GM18951 (cell line): ENCODE results near the gene PANK3.
"Not testable (repeated sequence)": the region's sequence is repeated elsewhere in the genome, so short reads cannot be mapped to it uniquely, and the experiment has no call there.

Experiments
- POLR2A ChIP-seq: IDR thresholded peaks from 4 replicates; pipeline ENCODE4 v1.6.1; 2011; ENCODE audit warnings: mild to moderate bottlenecking; ENCODE audit not compliant: insufficient read length, insufficient read depth; ENCODE audit errors: extremely low read depth
- in situ Hi-C: fragments of 300-500 bp; cut with MboI; formaldehyde crosslinking; loops from one replicate; pipeline ENCODE4 v1.12.0; 2022; ENCODE audit warnings: low sequenced_read_pairs, mixed read lengths, inconsistent platforms; ENCODE audit not compliant: unreplicated experiment

Gene PANK3

DNA sequence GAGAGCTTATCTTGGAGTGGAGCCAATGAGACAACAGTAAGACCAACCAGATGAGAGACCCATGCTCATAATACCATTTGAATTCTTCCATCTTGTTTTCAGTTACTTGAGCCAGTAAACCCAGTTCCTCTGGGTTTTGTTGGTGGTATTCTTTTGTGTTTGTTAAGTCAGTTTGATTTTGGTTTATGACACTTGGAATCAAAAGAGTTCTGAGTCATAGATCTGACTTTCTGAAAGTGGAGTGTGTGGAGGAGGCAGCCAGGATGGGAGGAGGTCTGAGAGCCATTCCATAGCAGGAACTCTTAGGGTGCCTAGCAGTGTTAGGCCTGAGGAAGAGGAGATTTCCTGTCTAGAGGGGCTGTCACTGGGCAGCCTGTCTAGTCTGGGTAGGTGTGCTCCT lies 24.6 kb upstream of the PANK3 start:
- in situ Hi-C loops: no loop called here
- no peak for TF ChIP-seq POLR2A

- no peak for TF ChIP-seq POLR2A
- in situ Hi-C loops: no loop called here
These were observed 23.3 kb upstream of the PANK3 start for GRCh38 chr5:168602517-168602916.

GRCh38 chr5:168601972-168602371 lies 22.8 kb upstream of the PANK3 start:
- in situ Hi-C loops: no loop called here
- no peak for TF ChIP-seq POLR2A

DNA sequence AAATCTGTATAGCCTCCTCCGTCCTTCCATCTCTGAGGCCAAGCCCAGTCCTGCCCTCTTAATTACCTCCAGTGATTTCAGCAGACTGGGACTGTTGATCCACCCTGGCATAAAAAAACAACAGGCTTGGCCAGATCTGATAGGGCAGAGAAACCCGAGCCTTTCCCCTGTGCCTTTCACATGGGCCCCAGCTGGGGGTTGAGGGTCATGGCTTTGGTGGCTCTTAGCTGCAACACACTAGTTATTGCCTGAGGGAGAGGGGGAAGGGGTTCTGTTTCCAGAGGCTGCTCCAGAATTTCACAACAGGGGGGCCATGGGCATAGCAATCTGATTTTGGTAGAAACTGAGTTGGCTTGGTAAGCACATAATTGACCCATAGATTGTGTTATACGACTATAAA lies 21.2 kb upstream of the PANK3 start:
- in situ Hi-C loops: no loop called here
- no peak for TF ChIP-seq POLR2A

DNA sequence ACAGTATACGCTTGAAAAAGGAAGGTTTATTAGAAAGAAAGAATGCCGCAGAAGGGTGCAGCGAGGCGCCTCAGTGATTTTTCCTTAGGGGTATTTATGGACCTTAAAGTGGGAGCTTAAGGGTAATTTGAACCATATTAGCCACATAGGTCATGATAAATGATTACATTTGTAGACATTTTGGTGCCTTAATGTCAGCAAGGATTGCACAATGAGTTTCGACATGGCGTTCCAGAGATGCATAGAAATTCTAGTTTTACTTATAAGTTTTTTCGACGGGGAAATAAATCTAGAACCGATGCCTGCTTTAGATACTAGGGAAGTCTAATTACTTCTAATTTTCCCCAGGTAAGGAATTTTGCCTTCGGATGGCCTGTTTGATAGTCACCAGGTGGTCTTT lies 20.7 kb upstream of the PANK3 start:
- in situ Hi-C loops: no loop called here
- no peak for TF ChIP-seq POLR2A

GRCh38 chr5:168598639-168599038 lies 19.5 kb upstream of the PANK3 start:
- no peak for TF ChIP-seq POLR2A
- in situ Hi-C loops: no loop called here

- in situ Hi-C loops: no loop called here
- TF ChIP-seq POLR2A: no peak
These were observed 17.8 kb upstream of the PANK3 start for GRCh38 chr5:168596927-168597326.

DNA sequence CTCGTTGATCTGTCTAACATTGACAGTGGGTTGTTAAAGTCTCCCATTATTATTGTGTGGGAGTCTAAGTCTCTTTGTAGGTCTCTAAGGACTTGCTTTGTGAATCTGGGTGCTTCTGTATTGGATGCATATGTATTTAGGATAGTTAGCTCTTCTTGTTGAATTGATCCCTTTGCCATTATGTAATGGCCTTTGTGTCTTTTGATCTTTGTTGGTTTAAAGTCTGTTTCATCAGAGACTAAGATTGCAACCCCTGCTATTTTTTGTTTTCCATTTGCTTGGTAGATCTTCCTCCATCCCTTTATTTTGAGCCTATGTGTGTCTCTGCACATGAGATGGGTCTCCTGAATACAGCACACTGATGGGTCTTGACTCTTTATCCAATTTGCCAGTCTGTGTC lies 17.0 kb upstream of the PANK3 start:
- in situ Hi-C loops: not testable (repeated sequence)

DNA sequence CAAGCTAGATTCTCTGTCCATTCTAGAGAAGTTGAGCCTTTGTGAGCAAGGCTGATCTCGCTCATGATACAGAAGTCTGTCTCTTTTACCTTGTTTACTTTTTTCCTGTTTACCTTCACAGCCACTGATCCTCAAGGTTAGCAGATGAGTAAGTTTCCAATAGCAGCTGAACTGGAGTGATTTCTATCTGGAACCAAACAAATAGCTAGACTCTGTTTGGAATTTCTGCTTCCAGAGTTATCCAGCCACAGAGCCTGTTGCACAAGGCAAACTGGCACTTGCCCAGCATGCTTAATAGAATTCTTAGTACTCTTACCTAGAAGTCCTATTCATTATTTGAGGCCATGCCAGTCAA lies 12.8 kb upstream of the PANK3 start:
- TF ChIP-seq POLR2A: no peak
- in situ Hi-C loops: no loop called here

- no peak for TF ChIP-seq POLR2A
- in situ Hi-C loops: no loop called here
These were observed 12.3 kb upstream of the PANK3 start for GRCh38 chr5:168591302-168592013.

GRCh38 chr5:168590666-168591065 lies 11.5 kb upstream of the PANK3 start:
- no peak for TF ChIP-seq POLR2A
- in situ Hi-C loops: no loop called here

- in situ Hi-C loops: no loop called here
- no peak for TF ChIP-seq POLR2A
These were observed 8.8 kb upstream of the PANK3 start for GRCh38 chr5:168587987-168588386.

DNA sequence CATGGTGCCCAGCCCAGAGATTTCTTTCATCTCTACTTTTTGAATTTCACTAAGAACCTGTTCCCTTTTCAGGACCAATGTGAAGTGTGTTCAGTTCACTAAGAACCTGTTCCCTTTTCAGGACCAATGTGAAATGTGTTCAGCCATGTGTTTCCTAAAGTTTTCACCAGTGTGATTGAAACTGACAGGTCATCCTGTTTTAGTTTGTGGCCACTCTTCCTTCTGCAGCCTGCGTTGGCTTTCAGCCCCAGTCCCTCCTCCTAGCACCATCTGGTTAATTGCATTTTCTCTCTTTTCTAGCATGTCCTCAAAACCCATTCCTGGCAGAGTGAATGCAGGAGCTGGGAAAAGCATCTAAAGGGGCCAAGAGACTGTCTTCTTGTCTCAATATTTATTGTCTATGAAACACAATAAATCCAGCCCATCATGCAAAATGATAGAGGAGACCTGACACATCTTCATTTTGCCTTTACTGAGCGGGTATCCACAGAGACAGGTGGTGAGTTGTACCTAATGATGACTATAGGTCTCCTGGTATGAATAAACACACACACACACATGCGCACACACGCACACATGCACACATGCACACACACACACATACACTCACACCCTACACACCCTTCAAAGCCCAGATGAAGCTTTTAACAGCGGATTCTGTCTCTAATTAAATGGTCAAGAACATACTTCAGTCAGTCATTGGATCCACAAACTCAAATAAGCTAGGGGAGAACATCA lies 6.1 kb upstream of the PANK3 start:
- TF ChIP-seq POLR2A: no peak
- in situ Hi-C loops: no loop called here

GRCh38 chr5:168583742-168584482 lies 4.7 kb upstream of the PANK3 start:
- in situ Hi-C loops: no loop called here
- no peak for TF ChIP-seq POLR2A

DNA sequence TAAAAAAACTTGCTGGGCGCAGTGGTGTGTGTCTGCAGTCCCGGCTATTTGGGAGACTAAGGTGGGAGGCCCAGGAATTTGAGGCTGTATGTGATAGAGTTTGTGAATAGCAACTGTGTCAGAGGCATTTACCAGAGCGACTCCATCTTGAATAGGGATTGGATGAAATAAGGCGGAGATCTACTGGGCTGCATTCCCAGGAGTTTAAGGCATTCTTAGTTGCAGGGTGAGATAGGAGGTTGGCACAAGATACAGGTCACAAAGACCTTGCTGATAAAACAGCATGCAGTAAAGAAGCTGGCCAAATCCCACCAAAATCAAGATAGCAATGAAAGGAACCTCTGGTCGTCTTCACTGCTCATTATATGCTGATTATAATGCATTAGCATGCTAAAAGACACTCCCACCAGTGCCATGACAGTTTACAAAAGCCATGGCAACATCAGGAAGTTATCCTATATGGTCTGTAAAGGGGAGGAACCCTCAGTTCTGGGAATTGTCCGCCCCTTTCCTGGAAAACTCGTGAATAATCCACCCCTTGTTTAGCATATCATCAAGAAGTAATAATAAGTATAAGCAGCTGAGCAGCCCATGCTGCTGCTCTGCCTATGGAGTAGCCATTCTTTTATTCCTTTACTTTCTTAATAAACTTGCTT lies 1.8 kb upstream of the PANK3 start:
- in situ Hi-C loops: not testable (repeated sequence)
